HepG2 (cell line): Measurements from ENCODE around the gene PXMP2.

ENCODE experiments used
- MAX ChIP-seq: IDR thresholded peaks from 2 replicates; pipeline ENCODE4 v1.6.1; 2012; ENCODE audit warnings: inconsistent platforms
- SIN3A ChIP-seq: IDR thresholded peaks from 2 replicates; pipeline ENCODE4 v1.6.1; 2011; ENCODE audit warnings: low read depth, mild to moderate bottlenecking, control low read depth, low read length, borderline replicate concordance
- SRF ChIP-seq: IDR thresholded peaks from 2 replicates; pipeline ENCODE4 v1.6.1; 2011; ENCODE audit warnings: mild to moderate bottlenecking, low read depth, low read length, moderate library complexity
- ZFP37 ChIP-seq: sonication (generic); formaldehyde crosslinking; IDR thresholded peaks from 2 replicates; pipeline ENCODE4 v1.4.0; 2020; ENCODE audit warnings: missing genetic modification reagents, borderline replicate concordance
- ZNF510 ChIP-seq: sonication (generic); formaldehyde crosslinking; IDR thresholded peaks from 2 replicates; pipeline ENCODE4 v1.4.0; 2020; ENCODE audit warnings: low read depth, mild to moderate bottlenecking, missing genetic modification reagents
- TF ChIP-seq, protein P1 (sequence below): sonication (generic); formaldehyde crosslinking; IDR thresholded peaks from 2 replicates; pipeline ENCODE4 v1.5.0; 2020; ENCODE audit warnings: mild to moderate bottlenecking, missing genetic modification reagents, moderate library complexity
- TF ChIP-seq, protein P2 (sequence below): sonication (generic); formaldehyde crosslinking; IDR thresholded peaks from 2 replicates; pipeline ENCODE4 v1.5.0; 2020; ENCODE audit warnings: missing genetic modification reagents

DNA sequence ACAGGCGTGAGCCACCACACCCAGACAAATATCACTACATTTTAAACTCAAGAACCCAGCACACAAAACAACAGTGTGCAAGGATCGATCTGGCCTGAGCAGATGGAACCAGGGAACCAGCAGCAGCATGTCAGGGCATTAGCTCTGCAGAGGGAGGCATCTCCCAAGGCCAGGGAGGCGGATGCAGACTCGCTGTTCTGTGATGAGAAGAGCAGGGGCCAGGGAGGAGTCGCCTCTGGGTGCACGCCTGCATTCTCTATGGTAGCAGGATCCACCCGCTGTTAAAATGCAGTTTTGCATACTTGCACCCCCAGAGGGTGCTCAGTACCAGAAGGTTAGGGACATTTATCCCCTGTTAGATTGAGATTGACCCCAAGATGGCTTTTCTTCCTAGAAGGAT, 41.1 kb downstream of the PXMP2 start:
- TF ChIP-seq ZNF510 (CRISPR knock-in tag) (no peak), ZFP37 (no peak), SRF (no peak), MAX (no peak), SIN3A (no peak)
- TF ChIP-seq, protein P1, sequence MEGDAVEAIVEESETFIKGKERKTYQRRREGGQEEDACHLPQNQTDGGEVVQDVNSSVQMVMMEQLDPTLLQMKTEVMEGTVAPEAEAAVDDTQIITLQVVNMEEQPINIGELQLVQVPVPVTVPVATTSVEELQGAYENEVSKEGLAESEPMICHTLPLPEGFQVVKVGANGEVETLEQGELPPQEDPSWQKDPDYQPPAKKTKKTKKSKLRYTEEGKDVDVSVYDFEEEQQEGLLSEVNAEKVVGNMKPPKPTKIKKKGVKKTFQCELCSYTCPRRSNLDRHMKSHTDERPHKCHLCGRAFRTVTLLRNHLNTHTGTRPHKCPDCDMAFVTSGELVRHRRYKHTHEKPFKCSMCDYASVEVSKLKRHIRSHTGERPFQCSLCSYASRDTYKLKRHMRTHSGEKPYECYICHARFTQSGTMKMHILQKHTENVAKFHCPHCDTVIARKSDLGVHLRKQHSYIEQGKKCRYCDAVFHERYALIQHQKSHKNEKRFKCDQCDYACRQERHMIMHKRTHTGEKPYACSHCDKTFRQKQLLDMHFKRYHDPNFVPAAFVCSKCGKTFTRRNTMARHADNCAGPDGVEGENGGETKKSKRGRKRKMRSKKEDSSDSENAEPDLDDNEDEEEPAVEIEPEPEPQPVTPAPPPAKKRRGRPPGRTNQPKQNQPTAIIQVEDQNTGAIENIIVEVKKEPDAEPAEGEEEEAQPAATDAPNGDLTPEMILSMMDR (CRISPR knock-in tag): no peak
- TF ChIP-seq, protein P2, sequence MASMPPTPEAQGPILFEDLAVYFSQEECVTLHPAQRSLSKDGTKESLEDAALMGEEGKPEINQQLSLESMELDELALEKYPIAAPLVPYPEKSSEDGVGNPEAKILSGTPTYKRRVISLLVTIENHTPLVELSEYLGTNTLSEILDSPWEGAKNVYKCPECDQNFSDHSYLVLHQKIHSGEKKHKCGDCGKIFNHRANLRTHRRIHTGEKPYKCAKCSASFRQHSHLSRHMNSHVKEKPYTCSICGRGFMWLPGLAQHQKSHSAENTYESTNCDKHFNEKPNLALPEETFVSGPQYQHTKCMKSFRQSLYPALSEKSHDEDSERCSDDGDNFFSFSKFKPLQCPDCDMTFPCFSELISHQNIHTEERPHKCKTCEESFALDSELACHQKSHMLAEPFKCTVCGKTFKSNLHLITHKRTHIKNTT (CRISPR knock-in tag): no peak
